OCI-LY7 (cell line): Measurements from ENCODE around the gene OPCML. TPM values are rescaled to one million over a fixed set of nuclear protein-coding genes. Genes with fewer than 3 reads are reported as not detected.

Experiments
- BruUV-seq: library from RNA; stranded (reverse); fragments of 400-500 nt; replicated peaks from 2 replicates; lab custom pipeline; 2021; lab: Mats Ljungman, UMichigan
- CTCF ChIA-PET: fragments of 300-600 bp; sonication (Branson Sonifier 250); formaldehyde crosslinking; loops from one replicate; lab custom pipeline; 2022; ENCODE audit warnings: antibody characterized with exemption; ENCODE audit not compliant: unreplicated experiment; lab: Charles Lee
- POLR2A ChIA-PET: fragments of 300-600 bp; sonication (Branson Sonifier 250); formaldehyde crosslinking; loops from one replicate; lab custom pipeline; 2022; ENCODE audit warnings: antibody characterized with exemption; lab: Charles Lee
- DNase-seq: peaks from one replicate; pipeline ENCODE4 v3.0.0-alpha.2; 2015; ENCODE audit warnings: low spot score
- H2AFZ ChIP-seq: fragments of 200-600 bp; sonication (generic), shearing (Covaris generic); 2 replicates; pipeline ENCODE4 v1.6.1; 2014; ENCODE audit warnings: mild to moderate bottlenecking, antibody characterized with exemption, low read length, moderate library complexity
- H3K27ac ChIP-seq: fragments of 200-600 bp; sonication (generic); 2 replicates; pipeline ENCODE4 v1.5.1; 2014; ENCODE audit warnings: mixed run types, low read depth, mild to moderate bottlenecking, moderate library complexity, low read length, inconsistent platforms; ENCODE audit not compliant: poor library complexity, severe bottlenecking
- H3K36me3 ChIP-seq: fragments of 200-600 bp; sonication (generic); 2 replicates; pipeline ENCODE4 v1.6.1; 2014; ENCODE audit warnings: mild to moderate bottlenecking, antibody characterized with exemption, low read length, moderate library complexity, mixed read lengths; ENCODE audit not compliant: insufficient read depth
- H3K4me1 ChIP-seq: fragments of 200-600 bp; sonication (generic); 2 replicates; pipeline ENCODE4 v1.5.1; 2014; ENCODE audit warnings: mild to moderate bottlenecking, low read length; ENCODE audit not compliant: insufficient read depth, poor library complexity, severe bottlenecking
- H3K4me2 ChIP-seq: fragments of 200-600 bp; sonication (generic); 2 replicates; pipeline ENCODE4 v1.6.1; 2014; ENCODE audit warnings: mild to moderate bottlenecking, low read length
- H3K4me3 ChIP-seq: fragments of 200-600 bp; sonication (generic); 2 replicates; pipeline ENCODE4 v1.5.1; 2014; ENCODE audit warnings: mild to moderate bottlenecking, low read depth, low read length; ENCODE audit not compliant: poor library complexity, severe bottlenecking
- H3K79me2 ChIP-seq: fragments of 200-600 bp; sonication (generic); 2 replicates; pipeline ENCODE4 v1.6.1; 2016; ENCODE audit warnings: low read depth, mild to moderate bottlenecking, low read length, moderate library complexity, mixed read lengths; ENCODE audit not compliant: insufficient read depth
- H3K9me2 ChIP-seq: fragments of 200-600 bp; sonication (generic); 2 replicates; pipeline ENCODE4 v1.6.1; 2016; ENCODE audit warnings: mild to moderate bottlenecking, low read length, mixed read lengths; ENCODE audit not compliant: insufficient read depth
- H3K9me3 ChIP-seq: fragments of 200-600 bp; sonication (generic); 2 replicates; pipeline ENCODE4 v1.6.1; 2014; ENCODE audit warnings: mild to moderate bottlenecking, mixed run types, low read length, mixed read lengths
- H4K20me1 ChIP-seq: fragments of 200-600 bp; sonication (generic); 2 replicates; pipeline ENCODE4 v1.6.1; 2014; ENCODE audit warnings: mild to moderate bottlenecking, antibody characterized with exemption, low read length, moderate library complexity, mixed read lengths; ENCODE audit not compliant: insufficient read depth
- CTCF ChIP-seq: fragments of 200-600 bp; sonication (generic); conservative IDR thresholded peaks from 2 replicates; pipeline ENCODE4 v1.5.1; 2014; ENCODE audit warnings: mild to moderate bottlenecking, antibody characterized with exemption, low read length, moderate library complexity, mixed read lengths
- EZH2phosphoT487 ChIP-seq: fragments of 200-600 bp; sonication (generic); IDR thresholded peaks from 2 replicates; pipeline ENCODE4 v1.6.1; 2018; ENCODE audit warnings: low read depth, borderline replicate concordance, mild to moderate bottlenecking, mixed run types, antibody characterized with exemption, low read length, moderate library complexity, mixed read lengths
- intact Hi-C: fragments of 100-400 bp; cut with micrococcal nuclease; formaldehyde crosslinking; loops from one replicate; pipeline ENCODE4 v1.10.0; 2022; ENCODE audit not compliant: unreplicated experiment
- total RNA-seq, 2 experiments: library from RNA; depleted of rRNA in 1 of 2; stranded (reverse); fragments of >200 nt in 1 of 2; shearing (Covaris generic) in 1 of 2; gene quantifications; 2 replicates each; pipeline ENCODE4 v1.2.3, GENCODE V29; 2014 to 2022

OPCML gene
- total RNA-seq, 2 experiments from 2014 or later, result not detected

- Histone ChIP-seq H3K36me3 (no peaks in the 10 kb centered on the region), H3K79me2 (no peaks in the 10 kb centered on the region), H3K9me2 (no peaks in the 10 kb centered on the region), H3K4me1 (no peaks in the 10 kb centered on the region), H3K9me3 (no peaks in the 10 kb centered on the region), H2AFZ (no peak overlapping the region), H3K27ac (no peak overlapping the region), H3K4me3 (no peak overlapping the region), H3K4me2 (no peak overlapping the region), H4K20me1 (no peaks in the 10 kb centered on the region)
- intact Hi-C loops, result no loop called here
- DNase-seq, result no peak
- ChIA-PET POLR2A (no interaction called here), CTCF (no interaction called here)
- no TSS peak for BruUV-seq
- TF ChIP-seq EZH2phosphoT487 (no peak), CTCF (no peak)
These were observed 1013.0 kb downstream of the OPCML start for GRCh38 chr11:132519241-132519815.

- Histone ChIP-seq H3K4me2 (no peak overlapping the region), H3K9me3 (no peaks in the 10 kb centered on the region), H3K79me2 (no peaks in the 10 kb centered on the region), H3K4me1 (no peaks in the 10 kb centered on the region), H3K4me3 (no peak overlapping the region), H3K27ac (no peak overlapping the region), H3K9me2 (no peaks in the 10 kb centered on the region), H4K20me1 (no peaks in the 10 kb centered on the region), H3K36me3 (no peaks in the 10 kb centered on the region), H2AFZ (no peak overlapping the region)
- CTCF ChIA-PET, result no interaction called here
- TF ChIP-seq EZH2phosphoT487 (no peak), CTCF (no peak)
- intact Hi-C loops, result no loop called here
- no peak for DNase-seq
- POLR2A ChIA-PET, result no interaction called here
- BruUV-seq, result no TSS peak
These were observed 1027.7 kb downstream of the OPCML start for GRCh38 chr11:132504501-132505041.

GRCh38 chr11:132501356-132501755 is 1030.9 kb downstream of the OPCML start:
- Histone ChIP-seq H3K79me2 (no peaks in the 10 kb centered on the region), H3K9me3 (no peaks in the 10 kb centered on the region), H2AFZ (no peak overlapping the region), H3K27ac (no peak overlapping the region), H4K20me1 (no peaks in the 10 kb centered on the region), H3K9me2 (no peaks in the 10 kb centered on the region), H3K4me1 (no peaks in the 10 kb centered on the region), H3K4me3 (no peak overlapping the region), H3K4me2 (no peak overlapping the region), H3K36me3 (no peaks in the 10 kb centered on the region)
- ChIA-PET POLR2A (no interaction called here), CTCF (no interaction called here)
- TF ChIP-seq EZH2phosphoT487 (no peak), CTCF (no peak)
- intact Hi-C loops, result no loop called here
- BruUV-seq, result no TSS peak
- DNase-seq, result no peak
